ENCODE results near the gene TAGAP. TPM values are rescaled to one million over a fixed set of nuclear protein-coding genes. Genes with fewer than 3 reads are reported as not detected.
"Not testable (repeated sequence)": the region's sequence is repeated elsewhere in the genome, so short reads cannot be mapped to it uniquely, and the experiment has no call there.

Gene TAGAP
- total and polyA plus RNA-seq, 4 donors, result 0.23 to 5.8 (median 3.8) TPM

DNA sequence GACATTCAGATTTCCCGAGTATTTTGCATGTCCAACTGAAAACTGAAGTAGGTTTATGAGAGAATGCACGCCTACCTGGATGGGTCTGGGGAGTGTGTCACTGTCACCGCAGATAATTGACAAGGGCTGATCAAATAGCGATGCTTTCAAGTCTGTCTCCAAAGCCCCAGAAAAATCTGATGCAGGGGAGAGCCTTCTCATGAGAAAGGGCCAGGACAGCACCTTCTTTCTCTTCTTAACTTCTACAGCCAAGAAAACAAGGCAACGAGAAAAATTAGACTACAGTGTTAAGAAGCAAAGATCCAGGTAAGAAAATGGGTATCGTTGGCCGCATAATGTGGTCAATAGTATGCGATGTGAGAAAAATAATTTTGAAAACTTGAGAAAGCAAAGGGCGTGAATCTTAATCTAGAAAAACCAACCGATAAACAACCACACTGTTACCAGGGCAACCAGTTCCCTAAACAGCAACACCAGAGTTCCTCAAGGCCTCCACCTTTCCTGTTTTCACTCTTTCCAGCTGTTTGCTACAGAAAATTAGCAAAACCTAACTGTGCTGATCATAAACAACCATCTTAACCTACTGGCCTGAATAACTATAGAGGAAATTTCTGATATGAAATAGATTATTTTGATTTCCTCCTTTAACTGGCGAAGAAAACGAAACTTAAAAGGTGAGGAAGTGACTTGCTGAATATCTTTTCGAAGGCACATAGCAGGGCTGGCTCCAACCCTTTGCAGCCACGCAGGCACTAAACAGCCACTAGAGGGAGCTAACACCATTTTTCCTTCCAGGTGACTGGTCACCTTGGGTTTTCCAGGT is 2.6 kb downstream of the TAGAP start:
- DNase-seq, result no peak

GRCh38 chr6:159041181-159041580 is 3.6 kb downstream of the TAGAP start:
- no peak overlapping the region for H3K4me3 ChIP-seq (ENCODE audit: low read length in 2 of 2)
- no peaks in the 10 kb centered on the region for H3K36me3 ChIP-seq (ENCODE audit: control insufficient read depth in 1 of 2, insufficient read depth in 2 of 2, low read length in 1 of 2)
- no peaks in the 10 kb centered on the region for H3K4me1 ChIP-seq (ENCODE audit: control insufficient read depth in 1 of 2, insufficient read depth in 2 of 2, low read length in 2 of 2)
- DNase-seq (no peak), ATAC-seq (ENCODE audit: low FRiP score) (no peak)
- no peaks in the 10 kb centered on the region for H3K9me3 ChIP-seq (ENCODE audit: control insufficient read depth, low read length)
- no peak overlapping the region for H3K27ac ChIP-seq (ENCODE audit: low read depth in 1 of 2, low read length in 2 of 2)
- intact Hi-C loops (cut with DNase I), result loop anchor here in 1 of 2 donors (10.0 kb wide), 1 partner anchor 94 kb away; no protein-coding TSS in a partner anchor
- 96 to 97% methylated on average over 7 of the region's 7 CpGs for WGBS, 2 donors
- H3K27me3 ChIP-seq (ENCODE audit: control insufficient read depth in 1 of 2, insufficient read depth in 2 of 2, low read length in 1 of 2), result no peaks in the 10 kb centered on the region

More for the DNA sequence above, 2.6 kb downstream of the TAGAP start:
- WGBS, 2 donors, result 65% methylated on average over 14 of the region's 14 CpGs
- intact Hi-C loops (cut with DNase I), result loop anchor here in 1 of 2 donors (10.0 kb wide), 1 partner anchor 93 kb away; no protein-coding TSS in a partner anchor
- Histone ChIP-seq H3K27ac (ENCODE audit: low read depth in 1 of 2, low read length in 2 of 2) (no peak overlapping the region), H3K4me1 (ENCODE audit: control insufficient read depth in 1 of 2, insufficient read depth in 2 of 2, low read length in 2 of 2) (no peaks in the 10 kb centered on the region), H3K27me3 (ENCODE audit: control insufficient read depth in 1 of 2, insufficient read depth in 2 of 2, low read length in 1 of 2) (no peaks in the 10 kb centered on the region), H3K36me3 (ENCODE audit: control insufficient read depth in 1 of 2, insufficient read depth in 2 of 2, low read length in 1 of 2) (no peaks in the 10 kb centered on the region), H3K4me3 (ENCODE audit: low read length in 2 of 2) (no peak overlapping the region), H3K9me3 (ENCODE audit: control insufficient read depth, low read length) (no peaks in the 10 kb centered on the region)
- peak; percentile 73 for ATAC-seq (ENCODE audit: low FRiP score)

GRCh38 chr6:159039885-159040258 is 4.9 kb downstream of the TAGAP start:
- Histone ChIP-seq H3K27ac (ENCODE audit: low read depth in 1 of 2, low read length in 2 of 2) (no peak overlapping the region), H3K4me3 (ENCODE audit: low read length in 2 of 2) (no peak overlapping the region), H3K4me1 (ENCODE audit: control insufficient read depth in 1 of 2, insufficient read depth in 2 of 2, low read length in 2 of 2) (no peaks in the 10 kb centered on the region), H3K36me3 (ENCODE audit: control insufficient read depth in 1 of 2, insufficient read depth in 2 of 2, low read length in 1 of 2) (no peaks in the 10 kb centered on the region), H3K9me3 (ENCODE audit: control insufficient read depth, low read length) (no peaks in the 10 kb centered on the region), H3K27me3 (ENCODE audit: control insufficient read depth in 1 of 2, insufficient read depth in 2 of 2, low read length in 1 of 2) (no peaks in the 10 kb centered on the region)
- ATAC-seq (ENCODE audit: low FRiP score) (no peak), DNase-seq (no peak)
- intact Hi-C loops (cut with DNase I), result loop anchor here in 1 of 2 donors (10.0 kb wide), 1 partner anchor 95 kb away; no protein-coding TSS in a partner anchor
- WGBS, 2 donors, result 86 to 88% methylated on average over 1 of the region's 1 CpG

DNA sequence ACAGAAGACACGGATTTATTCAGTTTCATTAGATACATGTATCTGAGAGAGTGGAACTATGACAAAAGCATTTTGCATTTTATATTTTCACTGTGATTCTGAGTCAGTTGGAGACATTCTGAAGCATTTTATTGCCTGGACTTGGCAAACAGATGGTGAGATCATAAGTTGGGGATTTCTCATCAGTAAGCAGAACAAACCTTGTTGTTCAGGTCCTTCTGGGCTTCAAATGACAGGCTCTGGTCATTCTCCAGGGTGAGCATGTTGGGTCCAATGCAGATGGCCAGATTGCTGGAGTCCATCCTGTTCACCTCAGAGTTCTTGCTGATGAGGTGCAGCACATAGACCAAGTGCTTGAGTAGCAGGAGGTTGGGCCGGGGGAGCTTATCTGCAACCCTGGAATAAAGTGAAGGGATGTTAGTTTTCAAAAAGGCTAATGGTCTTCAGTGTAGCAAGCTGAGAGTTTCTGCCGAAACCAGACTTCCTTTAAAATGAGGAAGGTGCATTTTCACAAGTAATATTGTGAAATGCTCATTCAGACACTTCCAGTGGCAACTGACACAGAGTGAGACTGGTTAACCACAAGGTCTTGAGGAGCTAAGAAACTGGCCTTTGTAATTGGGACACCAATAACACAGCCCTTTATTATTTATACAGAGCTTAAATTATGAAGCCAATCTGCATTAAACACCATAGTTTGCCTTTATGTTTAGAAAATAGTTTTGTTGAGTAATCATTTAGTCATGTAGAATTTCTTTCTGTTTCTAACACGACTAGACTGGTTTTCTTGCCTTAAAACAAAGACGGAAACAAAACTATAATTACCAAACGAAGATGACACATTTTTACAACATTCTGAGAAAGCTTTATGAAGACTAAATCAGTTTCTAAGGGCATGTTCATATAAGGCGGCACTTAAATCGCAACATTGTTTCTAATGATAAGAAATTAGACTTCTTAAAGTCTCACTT is 5.6 kb downstream of the TAGAP start:
- Histone ChIP-seq H3K4me3 (ENCODE audit: low read length in 2 of 2) (no peak overlapping the region), H3K27ac (ENCODE audit: low read depth in 1 of 2, low read length in 2 of 2) (no peak overlapping the region), H3K9me3 (ENCODE audit: control insufficient read depth, low read length) (no peaks in the 10 kb centered on the region), H3K4me1 (ENCODE audit: control insufficient read depth in 1 of 2, insufficient read depth in 2 of 2, low read length in 2 of 2) (no peaks in the 10 kb centered on the region), H3K27me3 (ENCODE audit: control insufficient read depth in 1 of 2, insufficient read depth in 2 of 2, low read length in 1 of 2) (no peaks in the 10 kb centered on the region), H3K36me3 (ENCODE audit: control insufficient read depth in 1 of 2, insufficient read depth in 2 of 2, low read length in 1 of 2) (no peaks in the 10 kb centered on the region)
- intact Hi-C loops (cut with DNase I), result no loop called here
- ATAC-seq (ENCODE audit: low FRiP score) (peak; percentile 23), DNase-seq (no peak)
- 81 to 86% methylated on average over 8 of the region's 8 CpGs for WGBS, 2 donors

DNA sequence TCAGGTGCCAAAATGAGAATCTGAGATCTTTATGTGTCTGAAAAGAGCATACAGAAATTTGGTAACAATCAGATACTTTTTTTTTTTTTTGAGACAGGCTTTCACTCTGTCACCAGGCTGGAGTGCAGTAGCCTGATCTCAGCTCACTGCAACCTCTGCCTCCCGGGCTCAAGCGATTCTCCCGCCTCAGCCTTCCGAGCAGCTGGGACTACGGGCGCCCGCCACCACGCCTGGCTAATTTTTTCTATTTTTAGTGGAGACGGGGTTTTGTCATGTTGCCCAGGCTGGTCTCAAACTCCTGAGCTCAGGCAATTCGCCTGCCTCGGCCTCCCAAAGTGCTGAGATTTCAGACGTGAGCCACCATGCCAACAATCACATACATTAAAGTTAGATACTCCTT is 6.5 kb downstream of the TAGAP start:
- H3K4me1 ChIP-seq (ENCODE audit: control insufficient read depth in 1 of 2, insufficient read depth in 2 of 2, low read length in 2 of 2); ATAC-seq (ENCODE audit: low FRiP score); H3K4me3 ChIP-seq (ENCODE audit: low read length in 2 of 2); H3K27ac ChIP-seq (ENCODE audit: low read depth in 1 of 2, low read length in 2 of 2); intact Hi-C loops (cut with DNase I); H3K36me3 ChIP-seq (ENCODE audit: control insufficient read depth in 1 of 2, insufficient read depth in 2 of 2, low read length in 1 of 2); H3K9me3 ChIP-seq (ENCODE audit: control insufficient read depth, low read length); H3K27me3 ChIP-seq (ENCODE audit: control insufficient read depth in 1 of 2, insufficient read depth in 2 of 2, low read length in 1 of 2): not testable (repeated sequence)
- WGBS, 2 donors, result 9 to 13% methylated on average over 12 of the region's 12 CpGs
- peak in 1 of 2 donors; percentile 68 for DNase-seq

DNA sequence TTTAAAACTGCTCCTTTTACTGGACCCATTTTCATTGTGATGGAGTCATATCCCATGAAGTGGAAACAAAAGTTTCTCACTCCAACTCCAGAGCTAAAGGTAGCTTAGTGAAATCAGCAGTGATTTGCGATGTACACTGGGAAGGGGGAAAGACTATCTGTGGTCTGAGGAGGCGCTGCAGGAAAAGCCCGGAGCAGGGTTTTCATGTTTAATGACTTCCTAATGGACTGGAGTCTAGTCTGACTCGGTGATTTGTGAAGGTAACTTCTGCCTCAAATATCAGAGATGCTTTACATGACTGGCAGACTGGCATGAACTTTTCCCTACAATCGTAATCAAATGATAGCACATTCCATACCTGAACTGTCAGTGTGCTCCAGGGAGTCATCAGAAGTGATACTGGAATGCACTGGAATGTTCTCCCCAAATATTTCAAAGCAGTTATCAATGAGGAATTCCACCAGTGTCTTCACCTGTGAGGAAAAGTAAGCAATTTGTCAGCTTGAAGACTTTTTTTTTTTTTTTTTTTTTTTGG is 7.0 kb downstream of the TAGAP start:
- intact Hi-C loops (cut with DNase I), result no loop called here
- Histone ChIP-seq H3K27ac (ENCODE audit: low read depth in 1 of 2, low read length in 2 of 2) (no peak overlapping the region), H3K4me3 (ENCODE audit: low read length in 2 of 2) (no peak overlapping the region), H3K9me3 (ENCODE audit: control insufficient read depth, low read length) (no peaks in the 10 kb centered on the region), H3K36me3 (ENCODE audit: control insufficient read depth in 1 of 2, insufficient read depth in 2 of 2, low read length in 1 of 2) (no peaks in the 10 kb centered on the region), H3K27me3 (ENCODE audit: control insufficient read depth in 1 of 2, insufficient read depth in 2 of 2, low read length in 1 of 2) (no peaks in the 10 kb centered on the region), H3K4me1 (ENCODE audit: control insufficient read depth in 1 of 2, insufficient read depth in 2 of 2, low read length in 2 of 2) (no peaks in the 10 kb centered on the region)
- ATAC-seq (ENCODE audit: low FRiP score) (no peak), DNase-seq (no peak)
- WGBS, 2 donors, result 73% methylated on average over 5 of the region's 5 CpGs

GRCh38 chr6:159036673-159037072 is 8.1 kb downstream of the TAGAP start:
- no peaks in the 10 kb centered on the region for H3K27me3 ChIP-seq (ENCODE audit: control insufficient read depth in 1 of 2, insufficient read depth in 2 of 2, low read length in 1 of 2)
- DNase-seq, result no peak
- no peak for ATAC-seq (ENCODE audit: low FRiP score)
- no peaks in the 10 kb centered on the region for H3K36me3 ChIP-seq (ENCODE audit: control insufficient read depth in 1 of 2, insufficient read depth in 2 of 2, low read length in 1 of 2)
- intact Hi-C loops (cut with DNase I), result no loop called here
- no peak overlapping the region for H3K27ac ChIP-seq (ENCODE audit: low read depth in 1 of 2, low read length in 2 of 2)
- H3K4me1 ChIP-seq (ENCODE audit: control insufficient read depth in 1 of 2, insufficient read depth in 2 of 2, low read length in 2 of 2), result no peaks in the 10 kb centered on the region
- no peaks in the 10 kb centered on the region for H3K9me3 ChIP-seq (ENCODE audit: control insufficient read depth, low read length)
- no peak overlapping the region for H3K4me3 ChIP-seq (ENCODE audit: low read length in 2 of 2)
- WGBS, 2 donors, result 91 to 92% methylated on average over 14 of the region's 14 CpGs

GRCh38 chr6:159035891-159036290 is 8.9 kb downstream of the TAGAP start:
- intact Hi-C loops (cut with DNase I), result no loop called here
- WGBS, 2 donors, result 87 to 89% methylated on average over 17 of the region's 17 CpGs
- H3K36me3 ChIP-seq (ENCODE audit: control insufficient read depth in 1 of 2, insufficient read depth in 2 of 2, low read length in 1 of 2), result no peaks in the 10 kb centered on the region
- ATAC-seq (ENCODE audit: low FRiP score) (peak; percentile 27), DNase-seq (no peak)
- H3K9me3 ChIP-seq (ENCODE audit: control insufficient read depth, low read length), result no peaks in the 10 kb centered on the region
- H3K27ac ChIP-seq (ENCODE audit: low read depth in 1 of 2, low read length in 2 of 2), result no peak overlapping the region
- no peaks in the 10 kb centered on the region for H3K27me3 ChIP-seq (ENCODE audit: control insufficient read depth in 1 of 2, insufficient read depth in 2 of 2, low read length in 1 of 2)
- H3K4me3 ChIP-seq (ENCODE audit: low read length in 2 of 2), result no peak overlapping the region
- H3K4me1 ChIP-seq (ENCODE audit: control insufficient read depth in 1 of 2, insufficient read depth in 2 of 2, low read length in 2 of 2), result no peaks in the 10 kb centered on the region

All from aorta (tissue), 5 donors.